ENCODE data around the gene ANKRD39.

Gene ANKRD39

GRCh38 chr2:96810783-96811192 is 47.0 kb downstream of the ANKRD39 start:
- no peak overlapping the region for H3K4me3 ChIP-seq (ENCODE audit: low read depth, low read length)
- ChIA-PET POLR2A (no interaction called here), CTCF (interaction anchor here (3.0 kb wide), 1 partner anchor 11 kb away, joined by 15 read pairs; no protein-coding TSS in a partner anchor)
- TF ChIP-seq CTCF (IDR thresholded peaks at IDR 0.05; ENCODE audit: insufficient read depth, low read length, missing control alignments): no peak
- no peak for DNase-seq (ENCODE audit: low read depth, low spot score)

GRCh38 chr2:96809951-96810782 is 47.6 kb downstream of the ANKRD39 start:
- POLR2A ChIA-PET: no interaction called here
- no peak for DNase-seq (ENCODE audit: low read depth, low spot score)
- TF ChIP-seq CTCF (IDR thresholded peaks at IDR 0.05; ENCODE audit: insufficient read depth, low read length, missing control alignments): no peak
- H3K4me3 ChIP-seq (ENCODE audit: low read depth, low read length): no peak overlapping the region
- CTCF ChIA-PET: interaction anchor here (1.1 to 3.0 kb wide), 3 partner anchors 10 to 151 kb away, joined by 3 to 15 read pairs (median 4); no protein-coding TSS in a partner anchor

- no peak for DNase-seq (ENCODE audit: low read depth, low spot score)
- POLR2A ChIA-PET: no interaction called here
- TF ChIP-seq CTCF (IDR thresholded peaks at IDR 0.05; ENCODE audit: insufficient read depth, low read length, missing control alignments): no peak
- H3K4me3 ChIP-seq (ENCODE audit: low read depth, low read length): no peak overlapping the region
- CTCF ChIA-PET: interaction anchor here (1.0 to 3.0 kb wide), 4 partner anchors 9 to 262 kb away, joined by 3 to 15 read pairs (median 4); no protein-coding TSS in a partner anchor
Measured at GRCh38 chr2:96809216-96809882, 48.5 kb downstream of the ANKRD39 start.

GRCh38 chr2:96808176-96808837 is 49.5 kb downstream of the ANKRD39 start:
- POLR2A ChIA-PET: no interaction called here
- CTCF ChIA-PET: interaction anchor here (1.0 to 3.0 kb wide), 2 partner anchors 8 to 261 kb away, joined by 3 to 15 read pairs; no protein-coding TSS in a partner anchor
- no peak for DNase-seq (ENCODE audit: low read depth, low spot score)

GRCh38 chr2:96807127-96807471 is 50.7 kb downstream of the ANKRD39 start:
- CTCF ChIA-PET: interaction anchor here (1.9 kb wide), 1 partner anchor 10 kb away, joined by 8 read pairs; the partner anchor contains the start of gene CNNM3
- no peak for DNase-seq (ENCODE audit: low read depth, low spot score)
- POLR2A ChIA-PET: no interaction called here
- no peak overlapping the region for H3K4me3 ChIP-seq (ENCODE audit: low read depth, low read length)
- no peak for TF ChIP-seq CTCF (IDR thresholded peaks at IDR 0.05; ENCODE audit: insufficient read depth, low read length, missing control alignments)

More at GRCh38 chr2:96808176-96808837, 49.5 kb downstream of the ANKRD39 start:
- H3K4me3 ChIP-seq (ENCODE audit: low read depth, low read length): no peak overlapping the region
- no peak for TF ChIP-seq CTCF (IDR thresholded peaks at IDR 0.05; ENCODE audit: insufficient read depth, low read length, missing control alignments)
